Gastrocnemius medialis (tissue), 4 donors: Measurements from ENCODE around the gene FGFRL1.
"Not testable (repeated sequence)": the region's sequence is repeated elsewhere in the genome, so short reads cannot be mapped to it uniquely, and the experiment has no call there.

Experiments used
- POLR2A ChIP-seq, 2 donors: fragments of 450-650 bp; IDR thresholded peaks; one replicate each; pipeline ENCODE4 v1.6.1; 2017; ENCODE audit warnings: antibody characterized with exemption in 2 of 2, mild to moderate bottlenecking in 2 of 2, moderate library complexity in 2 of 2
- TF ChIP-seq, protein P1 (sequence below), 5 experiments: fragments of 450-650 bp in 3 of 5; fragments of 200-600 bp in 2 of 5; sonication (generic) in 2 of 5; IDR thresholded peaks in 4 of 5; conservative IDR thresholded peaks in 1 of 5; 1 replicate in 4 of 5; 2 replicates in 1 of 5; pipeline ENCODE4 v1.5.1; 2016 to 2019; ENCODE audit warnings: antibody characterized with exemption in 5 of 5, mild to moderate bottlenecking in 3 of 5, moderate library complexity in 3 of 5

DNA sequence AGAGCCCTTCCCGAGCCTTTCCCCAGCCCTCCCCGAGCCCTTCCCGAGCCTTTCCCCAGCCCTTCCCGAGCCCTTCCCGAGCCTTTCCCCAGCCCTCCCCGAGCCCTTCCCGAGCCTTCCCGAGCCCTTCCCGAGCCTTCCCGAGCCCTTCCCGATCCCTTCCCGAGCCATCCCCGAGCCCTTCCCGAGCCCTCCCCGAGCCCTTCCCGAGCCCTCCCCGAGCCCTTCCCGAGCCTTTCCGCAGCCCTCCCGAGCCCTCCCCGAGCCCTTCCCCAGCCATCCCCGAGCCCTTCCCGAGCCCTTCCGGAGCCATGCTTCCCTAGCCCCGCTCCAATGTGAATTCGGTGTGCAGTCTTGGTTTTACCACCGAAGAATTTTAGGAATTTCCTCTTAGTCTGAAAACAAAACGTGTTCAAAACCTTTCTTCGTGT, 35.2 kb downstream of the FGFRL1 start:
- TF ChIP-seq POLR2A (IDR thresholded peaks at IDR 0.05), result not testable (repeated sequence)
- TF ChIP-seq, protein P1, sequence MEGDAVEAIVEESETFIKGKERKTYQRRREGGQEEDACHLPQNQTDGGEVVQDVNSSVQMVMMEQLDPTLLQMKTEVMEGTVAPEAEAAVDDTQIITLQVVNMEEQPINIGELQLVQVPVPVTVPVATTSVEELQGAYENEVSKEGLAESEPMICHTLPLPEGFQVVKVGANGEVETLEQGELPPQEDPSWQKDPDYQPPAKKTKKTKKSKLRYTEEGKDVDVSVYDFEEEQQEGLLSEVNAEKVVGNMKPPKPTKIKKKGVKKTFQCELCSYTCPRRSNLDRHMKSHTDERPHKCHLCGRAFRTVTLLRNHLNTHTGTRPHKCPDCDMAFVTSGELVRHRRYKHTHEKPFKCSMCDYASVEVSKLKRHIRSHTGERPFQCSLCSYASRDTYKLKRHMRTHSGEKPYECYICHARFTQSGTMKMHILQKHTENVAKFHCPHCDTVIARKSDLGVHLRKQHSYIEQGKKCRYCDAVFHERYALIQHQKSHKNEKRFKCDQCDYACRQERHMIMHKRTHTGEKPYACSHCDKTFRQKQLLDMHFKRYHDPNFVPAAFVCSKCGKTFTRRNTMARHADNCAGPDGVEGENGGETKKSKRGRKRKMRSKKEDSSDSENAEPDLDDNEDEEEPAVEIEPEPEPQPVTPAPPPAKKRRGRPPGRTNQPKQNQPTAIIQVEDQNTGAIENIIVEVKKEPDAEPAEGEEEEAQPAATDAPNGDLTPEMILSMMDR (IDR thresholded peaks at IDR 0.05 in 4 of 5, conservative IDR thresholded peaks at IDR 0.05 in 1 of 5), result not testable (repeated sequence)
